HG03097 (cell line): ENCODE results near the gene DCAF8L2.
"Not testable (repeated sequence)": the region's sequence is repeated elsewhere in the genome, so short reads cannot be mapped to it uniquely, and the experiment has no call there.

Source experiments
- ATAC-seq: cut with Tn5 transposase; IDR thresholded peaks from one replicate; pipeline ENCODE4 v1.9.1; 2021; ENCODE audit not compliant: unreplicated experiment, low FRiP score

Gene DCAF8L2

DNA sequence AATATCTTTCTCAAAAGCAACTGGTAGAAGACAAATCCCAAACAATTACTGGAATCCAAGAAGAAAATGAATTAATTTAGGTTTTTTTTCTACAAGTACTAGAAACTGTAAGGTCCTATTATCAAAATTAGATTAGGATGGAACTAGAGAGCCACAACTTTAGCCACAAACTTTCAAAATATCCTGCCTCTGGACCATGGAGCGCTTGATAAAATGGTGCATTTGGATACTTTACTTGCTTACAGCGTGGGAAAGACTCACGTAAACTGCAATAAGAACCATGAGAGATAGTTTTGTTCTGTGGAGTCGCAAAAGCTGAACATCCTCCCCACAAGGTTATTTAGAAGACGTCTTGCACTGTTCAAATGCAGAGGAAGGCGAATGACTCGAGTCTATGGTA is at the start of gene DCAF8L2:
DCAF8L2 (plus strand) TSS at position 301 of the 400 bp plus-strand sequence. CDS start 156,552 bp downstream, outside the sequence.
- no peak for ATAC-seq

DNA sequence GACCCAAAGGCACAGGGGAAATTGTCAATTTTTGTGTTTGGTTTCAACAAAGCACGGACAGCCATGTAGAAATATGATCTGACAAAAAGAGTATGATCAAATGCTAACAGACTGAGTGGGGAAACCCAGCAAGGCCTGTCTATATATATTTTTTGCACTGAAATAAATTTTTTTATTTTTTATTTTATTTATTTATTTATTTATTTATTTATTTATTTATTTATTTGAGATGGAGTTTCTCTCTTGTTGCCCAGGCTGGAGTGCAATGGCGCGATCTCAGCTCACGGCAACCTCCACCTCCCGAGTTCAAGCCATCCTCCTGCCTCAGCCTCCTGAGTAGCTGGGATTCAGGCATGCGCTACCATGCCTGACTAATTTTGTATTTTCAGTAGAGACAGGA is 49.0 kb upstream of the DCAF8L2 start:
- ATAC-seq, result not testable (repeated sequence)

DNA sequence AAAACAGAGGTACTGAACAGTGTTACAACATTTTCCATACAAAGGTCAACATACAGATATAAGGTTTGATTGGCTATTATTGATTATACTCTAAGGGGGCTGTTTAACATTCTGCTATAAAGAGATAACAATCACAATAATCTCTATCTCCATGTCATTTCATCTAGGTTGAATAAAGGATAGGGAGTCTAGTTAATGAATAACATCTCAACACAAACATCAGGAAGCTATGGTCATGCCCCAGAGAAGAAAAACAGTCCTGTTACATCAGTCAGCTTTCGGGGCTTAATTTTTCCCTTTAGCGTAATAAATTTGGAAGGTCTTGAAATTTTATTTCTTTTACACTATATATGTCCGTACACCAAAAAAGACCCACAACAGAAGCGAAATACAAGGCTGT is 41.5 kb upstream of the DCAF8L2 start:
- no peak for ATAC-seq

DNA sequence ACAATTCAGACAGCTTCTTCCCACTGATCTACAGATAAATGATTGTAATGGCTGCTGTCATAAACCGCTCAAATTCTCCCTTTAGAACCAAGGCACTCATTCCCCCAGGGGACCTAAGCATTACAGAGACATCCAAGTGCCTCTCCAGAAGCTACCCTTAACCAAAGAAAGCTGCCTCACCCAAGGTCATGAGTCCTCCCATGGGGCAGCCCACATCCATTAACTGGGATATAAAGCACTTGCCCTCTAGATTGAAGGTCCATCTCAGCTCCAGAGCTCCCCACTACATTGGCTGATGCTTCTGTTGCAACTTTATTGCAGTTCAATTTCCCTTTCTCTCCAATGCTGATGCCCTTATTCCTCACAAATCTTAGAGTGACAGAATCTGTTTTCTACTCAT is 40.5 kb upstream of the DCAF8L2 start:
- no peak for ATAC-seq

DNA sequence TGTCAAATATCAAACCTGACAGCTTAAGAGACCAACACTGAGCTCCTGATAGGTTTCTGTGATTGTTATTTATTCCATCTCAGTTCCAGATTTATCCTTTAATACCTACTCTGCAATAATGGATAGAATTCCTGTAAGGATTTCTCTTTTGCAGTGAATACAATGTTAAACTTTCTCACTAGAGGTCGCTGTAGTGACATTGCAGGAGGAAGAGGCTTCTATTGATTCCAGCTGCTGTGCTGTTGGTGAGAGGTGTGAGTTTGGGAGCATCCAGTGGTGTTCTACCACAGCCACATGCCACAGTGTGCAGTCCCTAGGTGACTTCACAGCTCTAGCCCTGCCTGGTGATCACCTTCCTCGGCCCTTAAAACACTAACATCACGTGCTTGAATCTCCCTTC is 34.6 kb upstream of the DCAF8L2 start:
- no peak for ATAC-seq

DNA sequence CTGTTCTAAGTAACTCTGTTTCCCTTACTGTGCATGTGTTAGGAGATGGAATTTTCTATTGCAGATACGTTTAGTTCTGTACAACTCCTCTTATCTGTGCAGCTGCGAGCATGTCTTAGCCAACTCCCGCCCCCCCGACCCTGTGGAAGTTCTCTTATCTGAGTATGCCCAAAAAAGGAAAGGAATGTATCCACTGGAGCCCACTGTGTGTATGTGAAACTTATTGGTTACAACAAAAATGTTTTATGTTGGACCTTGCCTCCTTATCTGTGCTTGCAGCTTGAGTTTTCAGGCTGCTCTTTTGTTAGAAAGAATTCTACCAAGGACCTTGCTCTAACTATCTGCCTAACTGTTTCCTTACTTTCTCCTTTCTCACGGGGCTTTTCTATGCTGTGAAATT is 24.2 kb upstream of the DCAF8L2 start:
- no peak for ATAC-seq

DNA sequence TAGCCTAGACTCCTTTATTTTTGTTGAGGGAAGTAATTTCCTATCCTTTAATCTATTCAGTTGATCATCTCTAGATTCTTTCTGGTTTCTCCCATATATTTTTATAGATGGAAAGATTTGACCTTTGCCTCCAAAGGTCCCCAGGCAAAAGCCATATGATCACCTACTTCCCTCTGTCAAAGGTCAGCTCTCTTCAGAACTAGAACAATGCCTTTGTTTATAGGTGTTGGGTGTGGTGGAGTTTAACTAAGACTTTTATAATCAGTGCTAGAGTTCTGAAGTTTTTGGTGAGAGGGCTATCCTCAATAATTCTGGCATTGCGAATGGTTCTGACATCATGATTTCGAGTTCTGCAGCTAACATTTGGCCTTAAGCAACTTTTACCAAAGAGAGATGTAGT is 19.0 kb upstream of the DCAF8L2 start:
- ATAC-seq, result no peak

DNA sequence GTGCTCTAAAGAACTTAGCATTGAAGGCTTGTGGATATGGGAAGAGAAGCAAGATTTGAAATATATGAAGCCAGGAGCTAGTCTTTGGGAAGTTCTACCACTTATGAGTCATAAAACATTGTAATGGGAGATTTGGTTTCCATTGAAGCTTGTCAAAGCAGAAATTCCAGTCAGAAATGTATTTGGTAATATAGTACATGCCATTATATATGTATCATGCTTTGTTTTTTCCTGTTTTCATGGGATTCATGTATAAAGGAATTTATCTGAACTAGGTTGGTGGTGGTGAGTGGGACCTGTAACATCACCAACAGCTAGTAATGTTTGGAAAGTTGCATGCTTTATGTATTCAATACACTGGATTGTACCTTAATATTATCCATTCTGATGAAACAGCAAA is 14.6 kb upstream of the DCAF8L2 start:
- no peak for ATAC-seq

DNA sequence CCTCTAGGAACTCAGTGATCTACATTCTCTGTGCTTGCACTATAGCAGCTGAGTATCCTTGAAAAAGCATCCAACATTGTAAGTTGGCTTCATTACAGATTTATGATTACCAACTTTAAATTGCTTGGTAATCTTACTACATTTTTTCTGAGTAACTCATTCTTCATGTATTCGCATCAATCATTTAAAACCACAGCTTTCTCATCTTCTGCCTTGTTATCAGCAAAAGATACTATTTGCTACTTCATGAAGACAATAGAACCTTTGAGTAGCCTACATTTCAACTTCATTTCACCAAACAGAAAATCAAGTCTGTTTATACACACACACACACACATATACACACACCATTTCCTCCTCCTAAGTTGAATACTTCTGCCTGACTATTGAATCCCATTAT is 6.2 kb upstream of the DCAF8L2 start:
- no peak for ATAC-seq

DNA sequence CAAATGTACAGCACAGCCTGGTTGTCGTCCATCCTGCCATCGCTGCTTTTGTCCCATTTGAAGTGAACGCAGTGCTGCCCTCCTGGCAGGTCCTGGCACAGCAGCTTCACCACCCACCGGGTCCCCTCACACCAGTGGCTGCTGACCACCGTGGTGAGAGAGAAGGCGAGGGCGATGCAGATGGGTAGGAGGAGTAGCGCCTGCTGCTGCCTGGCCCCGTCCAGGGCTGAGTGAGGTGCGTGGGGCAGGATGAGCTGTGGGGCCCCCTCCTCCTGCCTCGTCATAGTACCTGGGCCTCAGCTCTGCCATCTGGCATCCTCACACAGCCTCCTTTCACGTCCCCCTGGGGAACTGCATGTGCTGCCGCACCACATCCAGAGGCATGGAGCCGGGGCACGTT is 1.8 kb downstream of the DCAF8L2 start:
- no peak for ATAC-seq

DNA sequence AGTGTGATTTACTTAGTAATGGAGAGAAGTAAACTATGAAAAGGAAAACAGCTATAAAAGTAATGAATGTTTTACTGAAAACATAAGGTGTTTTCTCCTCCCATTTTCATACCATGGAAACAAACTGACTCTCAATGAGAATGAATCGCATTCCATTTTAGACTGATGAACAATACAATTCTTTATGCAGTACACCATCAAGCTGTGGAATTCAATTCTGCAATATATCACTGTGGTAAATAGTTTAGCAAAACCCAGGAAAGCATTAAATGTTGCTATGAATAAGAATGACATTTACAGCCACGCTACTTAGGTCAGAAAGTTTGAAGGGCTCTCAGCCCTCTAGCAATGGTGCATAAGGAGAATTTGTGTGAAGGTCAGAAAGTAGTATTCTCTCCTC is 7.4 kb downstream of the DCAF8L2 start:
- no peak for ATAC-seq

DNA sequence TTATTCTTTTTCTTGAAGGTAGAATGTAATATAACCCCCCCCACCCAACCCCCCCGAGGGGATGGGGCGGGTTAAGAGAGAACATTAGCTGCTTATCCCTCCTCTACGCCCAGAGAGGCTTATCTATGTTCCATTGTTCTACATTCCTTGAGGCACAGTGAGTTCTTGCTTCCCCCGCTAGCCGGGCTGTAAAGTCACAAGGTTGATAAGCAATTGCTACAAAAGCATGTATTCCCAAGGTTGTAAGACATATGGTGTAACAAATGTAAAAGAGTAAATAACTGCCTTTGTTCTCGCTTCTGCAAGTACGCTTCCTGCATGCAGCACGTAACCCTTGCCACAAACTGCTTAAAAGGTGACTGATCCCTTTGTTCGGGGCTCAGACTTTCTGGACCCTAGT is 8.2 kb downstream of the DCAF8L2 start:
- ATAC-seq, result no peak

DNA sequence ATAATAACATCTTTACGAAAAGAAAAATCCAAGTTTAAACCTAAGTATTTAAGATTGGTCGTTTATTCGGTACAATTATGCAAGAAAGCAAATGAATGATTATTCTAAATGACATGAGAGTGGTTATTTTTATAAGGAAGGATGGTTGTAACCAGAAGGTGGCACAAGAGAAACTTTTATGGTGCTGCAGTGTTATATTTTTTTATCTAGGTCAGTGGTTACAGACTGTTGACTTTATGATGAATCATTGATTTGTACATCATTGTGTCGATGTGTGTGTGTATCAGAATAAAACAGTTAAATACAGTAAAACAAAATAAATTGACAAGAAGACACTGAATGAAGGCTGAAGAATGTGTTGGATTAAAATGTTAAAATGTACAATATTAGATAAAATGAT is 9.8 kb downstream of the DCAF8L2 start:
- ATAC-seq, result no peak

DNA sequence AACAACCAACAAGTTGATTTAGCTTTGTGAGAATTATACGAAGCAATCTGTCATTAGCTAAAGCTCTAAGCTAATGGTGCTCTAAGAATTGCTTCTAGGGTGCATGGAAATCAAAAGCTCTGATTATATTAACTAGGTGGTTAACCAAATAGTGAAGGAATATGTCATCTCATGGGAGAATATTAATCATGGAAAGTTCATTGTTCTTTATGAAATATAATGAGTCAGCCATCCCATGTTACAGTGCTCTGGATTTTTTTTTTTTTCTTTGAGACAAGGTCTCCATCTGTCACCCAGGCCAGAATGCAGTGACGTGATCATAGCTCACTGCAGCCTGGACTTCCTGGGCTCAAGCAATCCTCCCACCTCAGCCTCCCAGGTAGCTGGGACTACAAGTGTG is 10.5 kb downstream of the DCAF8L2 start:
- ATAC-seq, result no peak

DNA sequence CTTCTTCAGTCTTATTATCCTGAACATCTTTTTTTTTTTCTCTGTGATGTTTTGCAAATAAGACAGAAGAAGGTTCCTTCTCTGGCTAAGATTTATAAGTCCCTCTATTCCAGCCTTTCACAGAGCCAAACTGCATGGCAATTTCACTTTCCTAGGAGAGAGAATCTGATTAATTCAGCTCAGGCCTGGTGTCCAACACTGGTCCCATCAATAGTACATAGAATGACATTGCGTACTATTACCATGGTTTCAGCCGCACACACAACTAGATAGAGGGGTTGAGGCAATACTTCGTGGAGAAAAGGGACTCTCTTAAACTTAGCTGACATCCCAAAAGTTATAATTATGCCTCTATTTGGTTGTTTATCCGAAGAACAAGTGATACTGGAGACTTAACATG is 18.5 kb downstream of the DCAF8L2 start:
- no peak for ATAC-seq

DNA sequence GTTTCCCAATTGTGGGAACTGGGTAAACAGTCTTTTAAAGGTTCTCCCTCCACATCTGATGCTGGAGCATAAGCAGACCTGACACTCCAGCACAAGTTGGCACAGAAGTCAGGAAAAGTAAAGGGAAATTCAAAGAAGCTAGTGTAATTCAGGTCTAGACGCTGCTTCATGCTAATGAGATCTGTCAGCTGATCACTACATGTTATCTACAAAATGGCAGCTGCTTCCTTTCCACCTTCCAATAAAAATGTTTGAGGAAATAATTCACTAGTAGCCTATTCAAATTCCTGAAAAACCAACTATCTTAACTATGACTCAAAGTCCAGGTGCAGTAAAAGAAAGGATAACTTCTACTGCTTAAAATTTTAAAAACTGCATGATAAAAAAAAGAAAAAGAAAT is 29.3 kb downstream of the DCAF8L2 start:
- no peak for ATAC-seq

DNA sequence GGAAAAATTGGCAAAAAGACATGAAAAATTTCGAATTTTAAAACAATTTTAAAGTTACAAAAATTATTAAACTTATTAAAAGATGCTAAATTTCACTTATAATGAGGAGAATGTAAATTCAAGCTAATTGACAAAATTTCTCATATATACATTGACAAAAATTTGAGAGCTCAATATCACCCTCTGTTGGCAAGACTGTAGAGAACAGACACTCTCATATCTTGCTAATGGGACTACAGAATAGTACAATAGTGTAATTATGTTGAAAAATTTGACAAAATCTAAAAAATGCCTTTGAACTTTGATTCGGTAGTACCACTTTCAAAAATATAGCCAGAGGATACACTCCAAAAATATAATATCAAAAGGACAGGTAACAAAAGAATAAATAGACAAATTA is 29.8 kb downstream of the DCAF8L2 start:
- no peak for ATAC-seq

DNA sequence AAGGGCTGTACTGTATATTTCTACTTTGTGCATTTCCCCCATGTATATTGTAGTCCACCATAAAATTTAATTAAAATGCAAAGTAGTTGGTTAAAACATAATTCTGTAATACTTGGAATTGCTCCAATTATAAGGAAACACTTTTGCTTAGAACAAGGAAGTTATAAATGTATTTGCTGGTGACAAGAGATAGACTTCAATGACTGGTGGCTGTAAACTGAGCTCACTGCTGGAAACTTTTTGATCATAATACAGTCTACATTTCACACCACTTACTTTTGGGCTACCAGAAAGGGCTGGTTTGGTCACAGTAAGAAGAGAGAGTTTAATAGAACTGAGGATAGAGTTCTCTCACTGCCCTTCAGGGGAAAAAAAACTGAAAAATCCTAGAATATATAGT is 32.7 kb downstream of the DCAF8L2 start:
- ATAC-seq, result no peak

DNA sequence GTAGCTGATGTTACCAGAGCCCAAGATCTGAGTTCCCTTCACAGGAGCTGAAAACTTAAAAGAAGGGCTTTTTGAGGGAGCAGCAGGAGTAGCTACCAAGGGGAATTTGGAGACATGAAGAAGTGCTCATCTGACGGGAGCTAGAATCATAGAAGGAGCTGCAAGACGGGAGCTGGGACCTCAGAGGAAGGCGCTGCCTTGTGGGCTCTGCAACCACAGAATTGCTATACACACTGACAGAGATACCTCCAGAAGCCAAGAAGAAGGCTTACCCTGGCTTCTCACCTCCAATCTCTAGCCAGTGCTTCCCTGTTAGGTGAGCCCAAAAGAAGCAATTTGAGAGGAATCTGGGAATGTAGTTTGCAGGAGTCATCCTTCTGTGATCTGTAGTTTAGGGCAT is 35.9 kb downstream of the DCAF8L2 start:
- ATAC-seq, result no peak

DNA sequence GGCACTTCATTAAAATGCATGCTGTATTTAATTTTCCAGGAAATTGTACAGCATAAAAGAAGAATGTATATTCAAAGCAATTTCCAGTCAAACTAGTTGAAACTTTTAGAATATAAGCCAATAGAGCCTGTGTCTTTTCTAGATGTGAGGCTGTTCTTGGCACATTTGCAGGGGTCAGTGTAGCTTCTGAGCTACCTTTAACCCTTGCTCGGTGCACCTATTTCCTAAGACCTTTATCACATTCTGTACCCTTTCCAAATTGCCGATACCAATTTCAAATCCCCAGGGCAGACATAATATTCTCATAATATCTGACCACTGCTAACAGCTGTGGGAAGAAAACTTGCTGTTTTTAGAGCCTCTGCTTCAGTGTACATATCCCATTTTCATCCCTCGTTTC is 43.2 kb downstream of the DCAF8L2 start:
- no peak for ATAC-seq

DNA sequence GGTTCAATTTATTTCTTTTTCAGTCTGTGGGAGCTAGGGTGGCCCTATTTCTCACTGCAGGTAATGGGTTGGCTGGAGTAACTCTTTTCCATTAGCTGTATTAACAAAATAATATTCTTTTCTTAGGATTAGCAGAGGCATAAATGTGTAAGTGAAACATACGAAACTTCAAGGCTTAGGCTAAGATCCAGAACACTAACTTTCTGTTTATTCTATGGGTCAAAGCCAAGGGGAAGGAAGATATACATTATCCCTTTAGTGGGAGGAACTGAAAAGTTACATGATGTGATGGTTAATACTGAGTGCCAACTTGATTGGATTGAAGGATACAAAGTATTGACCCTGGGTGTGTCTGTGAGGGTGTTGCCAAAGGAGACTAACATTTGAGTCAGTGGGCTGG is 66.4 kb downstream of the DCAF8L2 start:
- ATAC-seq, result no peak

DNA sequence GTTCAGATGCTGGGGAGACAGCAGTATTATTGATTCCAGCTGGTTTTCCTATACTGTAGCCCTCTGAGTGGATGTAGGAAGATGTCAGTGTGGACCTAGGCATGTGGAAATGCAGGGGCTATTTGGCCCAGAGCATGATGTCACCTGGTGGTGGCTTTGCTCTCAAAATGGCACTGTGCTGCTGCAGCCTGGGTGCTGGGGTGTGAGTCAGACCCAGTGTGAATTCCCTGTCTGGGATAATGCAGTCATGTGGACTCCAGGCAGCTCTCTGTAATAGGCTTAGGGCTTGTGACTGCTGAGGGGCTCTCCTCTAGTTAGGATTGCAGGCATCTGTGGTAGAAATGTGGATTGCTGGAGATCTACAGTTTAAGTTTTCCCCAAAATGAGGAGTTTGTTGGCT is 70.7 kb downstream of the DCAF8L2 start:
- no peak for ATAC-seq

DNA sequence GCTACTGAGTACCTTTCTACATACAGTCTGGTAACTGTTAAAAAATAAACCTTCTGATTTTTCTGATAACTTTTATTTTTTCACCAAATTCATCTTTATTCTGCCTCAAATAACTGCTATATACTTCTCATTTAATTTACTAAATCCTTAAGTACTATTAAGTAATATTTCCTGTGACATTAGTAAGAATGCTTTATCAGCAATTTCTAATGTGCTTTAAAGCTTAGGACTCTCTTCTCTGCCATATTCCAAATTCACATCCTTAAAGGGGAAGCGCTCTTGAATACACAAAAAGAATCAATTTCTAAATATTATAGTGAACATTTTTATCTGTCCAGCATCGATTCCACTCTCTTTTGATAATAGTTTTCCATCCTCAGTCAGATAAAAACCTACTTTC is 81.1 kb downstream of the DCAF8L2 start:
- no peak for ATAC-seq

DNA sequence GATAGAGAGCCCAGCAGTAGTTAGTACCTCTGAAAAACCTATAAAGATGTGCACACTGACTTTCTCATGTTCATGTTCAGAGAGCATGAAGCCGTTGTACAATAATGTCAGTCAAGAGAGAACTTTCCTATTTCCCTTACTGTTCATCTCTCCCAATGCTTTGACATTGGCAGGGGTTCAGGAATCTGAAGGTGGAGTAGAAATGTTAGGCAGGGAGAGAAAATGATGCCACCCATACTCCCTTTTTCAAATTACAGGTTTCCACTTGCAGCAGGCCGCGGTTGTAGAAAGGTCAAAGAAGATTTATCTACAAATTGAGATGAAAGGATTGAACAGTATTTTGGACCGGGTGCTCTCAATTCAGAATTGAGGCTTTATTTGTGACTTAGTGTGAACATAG is 84.3 kb downstream of the DCAF8L2 start:
- ATAC-seq, result no peak
